Activated gamma-delta T cell treated with Interleukin-2 at 50 U/mL for 16 hours (primary cell): Measurements from ENCODE around the gene KCNA5.

Source experiments
- DNase-seq: peaks from one replicate; pipeline ENCODE4 v3.0.0-alpha.2; 2020

KCNA5 gene

DNA sequence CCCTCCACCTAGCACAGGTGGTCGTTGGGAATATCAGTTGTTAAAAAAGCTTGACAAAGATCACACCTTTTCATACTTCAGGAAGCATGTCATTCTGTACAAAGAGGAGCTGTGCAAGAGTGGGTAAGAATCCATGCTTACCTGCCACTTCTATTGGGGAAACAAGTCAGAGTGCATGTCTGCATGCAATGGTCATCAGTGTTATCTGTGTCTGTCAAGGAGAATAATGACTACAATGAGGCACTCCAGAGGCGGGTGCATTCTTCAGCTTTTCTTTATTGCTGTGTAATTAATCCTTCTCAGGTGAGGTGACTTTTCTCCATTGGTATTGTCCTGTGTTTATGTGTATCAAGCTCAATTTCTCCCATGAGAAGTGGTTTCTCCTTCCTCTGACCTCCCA is 24.4 kb downstream of the KCNA5 start:
- DNase-seq = no peak

DNA sequence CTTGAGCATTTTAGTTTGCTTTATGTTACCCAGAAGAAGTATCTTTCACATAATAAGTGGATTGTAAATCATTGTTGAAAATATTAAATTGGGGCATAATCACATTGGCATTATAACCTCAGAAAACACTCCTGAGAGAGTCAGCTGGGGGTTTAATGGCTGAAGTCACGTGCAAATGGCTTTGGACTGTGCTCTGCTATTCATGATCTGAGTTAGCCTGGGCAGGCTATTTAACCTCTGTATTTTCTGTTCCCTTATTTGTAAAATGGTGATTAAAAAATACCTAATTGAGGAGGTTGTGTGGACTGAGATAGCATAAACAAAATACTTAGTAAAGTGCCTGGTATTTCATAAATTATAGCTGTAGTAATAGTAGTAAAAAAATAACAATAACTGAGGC is 24.9 kb downstream of the KCNA5 start:
- DNase-seq = no peak

DNA sequence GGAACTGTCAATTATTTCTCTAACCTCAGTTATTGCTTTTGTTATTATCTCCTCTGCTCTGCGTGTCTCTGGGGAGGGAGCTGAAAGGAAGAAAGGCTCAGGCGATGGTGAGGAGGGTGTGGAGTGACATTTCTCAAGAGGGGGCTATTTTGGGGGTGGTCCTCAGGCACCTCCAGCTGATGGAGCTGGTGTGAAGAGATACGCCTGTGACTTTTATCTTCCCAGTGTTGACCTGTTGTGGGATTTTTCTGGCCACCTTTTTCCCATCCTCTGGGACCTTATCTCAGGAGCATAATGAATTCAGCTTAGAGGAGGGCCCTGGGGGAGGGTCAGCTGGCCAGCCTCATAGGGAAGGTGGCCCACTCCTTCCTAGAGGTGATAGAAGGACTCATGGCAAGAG is 26.4 kb downstream of the KCNA5 start:
- no peak for DNase-seq

DNA sequence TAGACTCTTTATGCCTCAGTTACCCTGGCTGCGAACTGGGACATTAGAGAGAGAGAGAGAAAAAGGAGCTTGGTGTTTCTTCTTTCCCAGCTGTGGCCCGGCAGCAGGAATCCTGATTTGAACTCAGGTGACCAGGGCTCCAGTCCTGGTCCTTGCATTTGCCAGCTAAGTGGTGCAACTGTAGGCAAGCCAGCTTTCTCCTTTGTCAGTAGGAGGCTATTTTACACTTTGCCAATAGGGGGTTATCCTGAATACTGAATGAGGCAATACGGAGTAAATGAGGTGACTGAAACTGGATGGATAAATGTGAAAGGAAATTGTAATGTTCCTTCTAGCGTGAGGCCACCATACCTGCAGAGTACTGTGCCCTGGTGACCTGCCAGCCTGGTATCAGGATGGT is 27.8 kb downstream of the KCNA5 start:
- no peak for DNase-seq

DNA sequence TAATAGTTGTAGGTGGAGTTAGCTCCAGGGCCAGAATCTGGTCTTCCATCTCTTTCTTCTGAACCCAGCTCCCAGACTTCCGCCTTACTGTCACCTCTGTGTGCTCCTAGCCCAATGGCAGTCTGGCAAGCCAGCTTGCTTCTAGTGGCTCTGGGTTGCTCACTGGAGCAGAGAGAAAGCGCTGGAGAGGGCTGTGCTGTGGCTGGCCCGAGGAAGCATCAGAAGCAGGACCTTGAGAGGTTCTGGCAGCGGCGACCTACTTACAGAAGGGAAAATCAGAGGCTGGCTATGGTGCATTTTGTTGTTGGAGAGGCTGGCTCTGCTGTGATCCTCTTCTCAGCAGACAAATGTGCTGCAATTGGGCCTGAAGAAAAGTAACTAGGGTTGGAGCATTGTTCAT is 28.6 kb downstream of the KCNA5 start:
- DNase-seq = no peak

DNA sequence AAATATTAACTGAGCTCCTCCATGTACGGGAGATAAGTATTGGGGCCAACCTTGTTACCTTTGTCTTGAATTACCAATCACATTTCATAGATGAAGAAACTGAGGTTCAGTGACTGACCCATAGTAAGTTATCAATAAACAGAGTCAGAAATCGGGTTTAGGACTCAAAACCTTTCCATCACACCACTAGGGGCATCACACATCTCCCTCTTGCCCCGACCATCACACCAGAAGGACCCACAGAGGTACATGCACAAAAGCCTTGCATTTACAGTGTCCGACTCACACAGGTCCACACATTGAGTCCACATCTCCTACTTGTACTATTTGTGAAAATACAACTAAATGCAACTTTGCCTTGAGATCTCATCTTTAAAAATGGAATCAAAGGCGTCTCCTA is 29.4 kb downstream of the KCNA5 start:
- DNase-seq = no peak

DNA sequence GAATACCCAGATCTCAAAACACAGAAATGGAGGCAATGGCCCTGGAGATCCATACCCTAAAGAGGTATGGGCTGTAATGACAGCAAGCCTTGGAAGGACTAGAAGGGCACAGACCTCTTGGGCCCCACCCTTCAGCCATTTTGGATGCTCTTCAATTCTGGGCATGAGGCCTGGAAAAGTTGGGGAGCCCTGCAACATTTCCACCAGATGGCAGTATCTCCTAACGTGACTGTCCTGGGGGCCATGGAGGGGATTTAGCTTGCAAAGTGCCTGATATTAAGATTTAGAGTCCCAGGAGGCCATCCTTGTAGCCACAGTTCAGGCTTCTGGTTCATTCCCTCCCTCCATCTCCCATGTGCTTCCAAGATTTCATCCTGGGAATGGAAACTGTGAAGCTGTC is 30.2 kb downstream of the KCNA5 start:
- no peak for DNase-seq

DNA sequence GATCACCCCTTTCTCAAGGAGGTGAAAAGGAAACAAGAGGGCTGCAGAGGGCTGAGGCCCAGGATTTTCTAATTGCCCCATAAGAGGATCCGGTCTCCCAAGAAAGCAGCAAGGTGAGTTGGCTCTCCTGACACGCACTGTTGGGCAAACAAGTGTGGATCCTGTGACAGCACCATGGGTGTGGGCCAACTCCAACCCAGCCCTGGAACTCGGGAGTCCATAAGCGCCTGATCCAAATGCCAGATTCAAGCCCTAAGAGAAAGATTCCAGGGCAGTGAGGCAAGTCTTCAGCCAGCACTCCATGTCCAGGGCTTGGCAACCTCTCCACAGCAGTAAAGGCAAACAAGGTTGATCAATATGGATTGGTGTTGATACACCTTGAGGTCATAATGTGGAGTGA is 33.1 kb downstream of the KCNA5 start:
- no peak for DNase-seq

DNA sequence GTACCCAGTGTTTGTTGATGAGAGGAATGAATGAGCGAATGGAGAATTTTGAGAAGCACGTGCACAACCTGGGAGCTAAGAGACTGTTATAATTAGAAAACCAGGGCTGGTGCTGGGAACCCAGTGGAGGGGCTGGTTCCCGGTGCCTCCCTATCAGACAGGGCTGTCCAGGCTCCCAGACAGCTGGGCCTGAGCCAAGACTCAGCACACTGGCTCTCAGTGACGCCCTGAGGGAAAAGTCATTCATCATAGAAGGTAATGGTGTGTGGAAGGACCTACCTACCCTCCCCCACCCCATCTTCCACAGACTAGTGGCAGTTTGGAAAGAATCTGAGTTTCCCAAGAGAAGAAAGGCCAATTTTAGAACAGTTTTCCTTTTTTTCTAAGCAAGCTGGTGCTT is 34.7 kb downstream of the KCNA5 start:
- no peak for DNase-seq

DNA sequence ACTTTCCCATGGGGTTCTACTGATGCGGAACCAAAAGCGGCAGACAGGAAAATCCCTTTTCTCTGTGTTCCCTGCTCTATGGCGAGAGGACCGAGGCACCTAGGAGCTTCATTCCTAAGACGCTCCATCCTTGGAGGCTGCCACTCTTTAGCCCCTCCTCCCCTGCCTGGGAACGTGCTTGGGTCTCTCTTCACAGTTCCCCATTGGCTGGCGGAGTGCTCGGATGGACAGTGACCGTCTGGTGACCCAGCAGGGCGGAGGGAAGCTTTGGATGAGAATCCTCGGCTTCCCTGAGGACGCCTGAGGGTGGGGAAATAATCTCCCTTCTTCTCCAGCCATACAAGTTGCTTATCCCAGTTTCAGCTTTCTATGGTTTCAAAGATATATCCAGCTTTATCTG is 37.3 kb downstream of the KCNA5 start:
- DNase-seq = no peak

DNA sequence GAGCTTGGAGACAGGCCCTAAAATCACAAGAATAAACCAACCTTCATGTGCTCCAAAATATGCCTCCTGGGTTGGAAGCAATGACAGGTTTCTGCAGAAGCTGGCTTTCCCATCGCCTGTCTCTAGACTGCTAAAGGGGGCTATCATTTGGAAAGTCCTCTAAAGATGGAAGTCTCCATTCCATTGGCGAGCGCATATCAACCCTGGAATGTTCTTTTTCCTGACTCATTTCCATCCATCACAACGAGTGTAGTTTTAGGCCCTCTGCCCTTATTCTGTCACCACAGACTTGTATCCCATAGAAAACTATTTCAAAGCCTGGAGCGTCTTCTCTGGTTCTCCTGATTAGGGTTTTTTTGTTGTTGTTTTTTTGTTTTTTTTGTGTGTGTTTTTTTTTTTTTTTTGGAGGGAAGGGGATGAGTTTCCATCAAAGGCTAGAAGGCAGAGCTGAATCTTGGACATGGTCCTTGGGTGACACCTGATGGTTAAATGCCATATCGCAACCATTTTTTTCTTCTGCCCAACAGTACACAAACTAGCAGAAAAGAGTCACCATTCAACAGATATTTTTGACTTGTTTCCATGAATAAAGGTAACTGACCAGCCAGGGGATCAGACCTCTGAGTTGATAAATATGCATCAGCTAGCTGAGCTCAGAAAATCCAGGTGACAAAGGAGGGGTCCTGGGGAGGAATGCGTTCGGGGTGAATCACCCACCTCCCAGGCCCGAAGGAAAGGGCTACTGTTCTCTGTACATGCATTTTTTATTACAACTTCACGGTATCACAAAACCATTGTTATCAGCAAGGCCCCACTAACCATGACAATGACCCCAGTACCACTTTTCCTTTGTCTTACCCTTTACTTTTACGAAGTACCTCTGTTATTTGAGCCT is 40.5 kb downstream of the KCNA5 start:
- no peak for DNase-seq

DNA sequence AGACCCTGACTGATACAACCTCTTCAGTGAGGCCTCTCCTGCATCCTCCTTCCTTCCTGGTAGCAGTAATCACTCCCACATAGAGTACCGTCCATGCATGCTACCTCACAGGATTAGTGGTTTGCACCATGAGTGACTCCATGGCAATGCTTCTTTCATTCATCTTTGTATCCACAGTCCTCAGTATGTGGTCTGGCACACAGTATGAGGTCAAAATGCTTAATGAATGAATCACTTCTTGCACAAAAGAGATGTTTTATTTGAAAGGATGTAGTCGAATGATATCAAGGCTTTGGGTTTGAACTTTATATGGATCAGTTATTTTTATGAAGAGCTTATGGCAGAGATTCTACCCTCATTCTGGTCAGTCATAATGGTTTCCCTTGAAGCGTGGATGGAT is 42.2 kb downstream of the KCNA5 start:
- DNase-seq = no peak

DNA sequence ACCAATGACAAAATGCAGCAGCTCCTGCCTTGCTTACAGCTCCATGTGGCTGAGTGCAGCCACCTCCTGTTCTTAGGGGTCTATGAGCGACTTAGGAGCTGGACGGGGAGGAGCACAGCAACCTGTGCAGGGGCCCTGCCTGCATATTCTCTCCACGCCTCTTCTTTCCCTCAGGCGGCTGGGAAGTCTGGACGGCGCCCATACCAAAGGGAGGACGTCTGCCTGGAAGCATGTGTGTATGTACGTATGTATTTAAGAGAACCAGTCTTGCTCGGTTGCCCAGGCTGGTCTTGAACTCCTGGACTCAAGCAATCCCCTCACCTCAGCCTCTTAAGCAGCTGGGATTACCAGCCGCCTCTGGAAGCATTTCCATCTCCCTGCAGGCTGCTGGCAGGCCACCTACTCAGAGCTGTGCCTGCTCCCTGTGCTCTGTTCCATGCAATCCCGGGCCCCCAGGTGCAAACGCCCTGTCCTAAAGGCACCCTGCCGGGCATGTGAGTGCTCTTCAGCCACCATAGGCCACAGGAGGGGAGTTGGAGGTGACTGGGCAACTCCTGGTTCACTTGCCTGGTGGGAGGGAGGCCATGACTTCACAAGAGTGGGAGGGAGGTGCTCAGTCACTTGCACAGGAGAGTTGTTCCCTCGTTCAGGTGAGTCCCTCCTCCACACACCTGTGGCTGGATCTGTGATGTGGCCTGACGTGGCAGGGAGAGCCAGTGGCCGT is 44.3 kb downstream of the KCNA5 start:
- DNase-seq = no peak

DNA sequence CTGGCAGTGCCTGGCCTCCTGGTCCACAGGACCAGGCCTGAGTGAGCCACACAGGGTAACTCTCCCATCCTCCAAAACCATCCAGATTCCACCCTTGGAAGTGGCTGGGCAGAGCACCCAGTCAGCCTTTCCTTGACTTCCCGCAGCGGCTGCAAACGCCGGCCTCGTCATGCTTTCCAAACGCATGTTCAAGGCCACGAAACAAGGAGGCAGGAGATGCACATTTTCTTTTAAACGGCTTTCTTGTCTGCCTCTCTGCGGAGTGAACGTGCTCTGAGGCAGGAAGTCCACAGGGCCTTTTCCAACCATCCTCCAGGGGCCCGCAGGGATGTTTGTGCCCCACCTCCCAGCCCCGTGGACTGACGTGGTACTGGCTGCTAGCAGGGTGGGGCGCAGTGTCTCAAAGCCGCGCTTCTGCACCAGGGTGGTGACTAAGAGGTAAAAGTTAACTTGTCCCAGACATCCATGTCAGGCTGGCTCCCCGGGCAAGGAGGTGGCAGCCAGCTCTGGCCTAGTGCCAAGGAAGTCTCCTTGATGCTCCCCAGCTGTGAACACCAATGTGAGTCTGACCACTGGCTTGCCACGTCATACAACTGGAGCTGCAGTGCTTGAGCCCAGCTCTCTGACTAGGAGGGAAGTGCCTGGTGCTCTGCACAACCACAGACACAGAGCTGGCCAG is 45.0 kb downstream of the KCNA5 start:
- no peak for DNase-seq

DNA sequence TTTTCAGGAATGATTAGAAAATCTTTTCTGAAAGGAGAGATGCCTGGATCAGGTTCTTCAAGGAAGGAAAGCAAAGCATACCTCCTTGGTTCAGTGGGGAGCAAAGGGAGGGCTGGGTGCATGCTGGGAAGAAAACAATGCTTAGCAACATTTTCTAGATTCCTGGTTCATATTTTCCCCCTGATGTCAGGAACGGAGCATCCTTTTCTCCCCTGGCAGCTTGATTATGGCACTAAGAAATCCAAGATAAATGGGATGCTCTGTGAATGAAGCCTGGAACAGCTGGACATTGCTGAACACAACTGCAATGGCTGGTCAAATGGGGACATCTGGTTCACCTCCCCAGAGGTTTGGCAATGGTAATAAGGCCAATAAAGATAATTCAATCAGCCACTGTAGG is 50.9 kb downstream of the KCNA5 start:
- no peak for DNase-seq

DNA sequence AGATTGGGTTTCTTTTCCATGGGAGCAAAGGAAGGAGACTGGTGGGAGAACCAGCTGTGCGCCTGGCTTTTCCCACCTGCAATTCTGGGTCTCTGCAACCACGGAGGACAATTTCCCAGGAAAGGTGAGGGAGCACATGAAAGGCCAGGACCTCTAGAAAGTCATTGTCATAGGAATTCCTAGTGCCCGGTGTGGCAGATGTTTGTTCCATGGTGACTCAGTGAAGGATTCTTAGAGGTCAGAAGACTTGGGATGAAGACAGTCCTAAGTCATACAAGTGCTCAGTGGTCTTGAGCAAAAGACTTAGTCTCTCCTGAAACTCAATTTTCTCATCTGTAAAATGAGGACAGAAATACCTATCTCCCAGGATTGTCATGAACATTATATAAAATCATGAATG is 51.3 kb downstream of the KCNA5 start:
- no peak for DNase-seq
